H9 (cell line): Measurements from ENCODE around the gene DYRK4. TPM values are rescaled to one million over a fixed set of nuclear protein-coding genes. Genes with fewer than 3 reads are reported as not detected.

Source experiments
- DNase-seq: peaks from one replicate; pipeline ENCODE4 v3.0.0-alpha.2; 2017
- H2AFZ ChIP-seq: one replicate; pipeline ENCODE4 v1.6.1; 2013; ENCODE audit warnings: mild to moderate bottlenecking, low read length, control low read depth, moderate library complexity
- H2AK5ac ChIP-seq: 2 replicates; pipeline ENCODE4 v1.6.1; 2013; ENCODE audit warnings: low read length, control low read depth, mixed read lengths; ENCODE audit not compliant: insufficient read length
- H2BK120ac ChIP-seq: one replicate; pipeline ENCODE4 v1.6.1; 2013; ENCODE audit warnings: low read depth, mild to moderate bottlenecking, low read length, control low read depth, inconsistent platforms; ENCODE audit not compliant: poor library complexity, severe bottlenecking
- H2BK12ac ChIP-seq: 2 replicates; pipeline ENCODE4 v1.6.1; 2013; ENCODE audit warnings: low read length, control low read depth, mixed read lengths, low read depth; ENCODE audit not compliant: insufficient read length
- H2BK15ac ChIP-seq: 2 replicates; pipeline ENCODE4 v1.6.1; 2013; ENCODE audit warnings: low read depth, low read length, control low read depth
- H2BK20ac ChIP-seq: one replicate; pipeline ENCODE4 v1.6.1; 2013; ENCODE audit warnings: low read depth, mild to moderate bottlenecking, low read length, control low read depth, inconsistent platforms; ENCODE audit not compliant: poor library complexity, severe bottlenecking
- H2BK5ac ChIP-seq: 2 replicates; pipeline ENCODE4 v1.6.1; 2013; ENCODE audit warnings: low read length, control low read depth, mixed read lengths; ENCODE audit not compliant: insufficient read length
- H3K14ac ChIP-seq: 2 replicates; pipeline ENCODE4 v1.6.1; 2013; ENCODE audit warnings: low read length, control low read depth; ENCODE audit not compliant: insufficient read depth
- H3K18ac ChIP-seq: 2 replicates; pipeline ENCODE4 v1.6.1; 2013; ENCODE audit warnings: low read depth, mild to moderate bottlenecking, mixed read lengths, low read length, control low read depth; ENCODE audit not compliant: insufficient read length
- H3K23ac ChIP-seq: 2 replicates; pipeline ENCODE4 v1.6.1; 2013; ENCODE audit warnings: low read length, control low read depth, mixed read lengths, low read depth; ENCODE audit not compliant: insufficient read length
- H3K23me2 ChIP-seq: 2 replicates; pipeline ENCODE4 v1.6.1; 2013; ENCODE audit warnings: low read depth, mild to moderate bottlenecking, mixed read lengths, low read length, control low read depth; ENCODE audit not compliant: insufficient read length, poor library complexity, severe bottlenecking
- H3K27ac ChIP-seq: 2 replicates; pipeline ENCODE4 v1.5.1; 2013; ENCODE audit warnings: low read length, control low read depth, mixed read lengths, low read depth; ENCODE audit not compliant: insufficient read length
- H3K27me3 ChIP-seq: 2 replicates; pipeline ENCODE4 v1.6.1; 2013; ENCODE audit warnings: low read length, control low read depth, inconsistent platforms; ENCODE audit not compliant: insufficient read depth
- H3K4ac ChIP-seq: 2 replicates; pipeline ENCODE4 v1.6.1; 2013; ENCODE audit warnings: low read depth, mild to moderate bottlenecking, control low read depth, inconsistent platforms, low read length, moderate library complexity
- H3K4me1 ChIP-seq: 2 replicates; pipeline ENCODE4 v1.6.1; 2013; ENCODE audit warnings: low read length, control low read depth, inconsistent platforms; ENCODE audit not compliant: insufficient read depth
- H3K4me2 ChIP-seq: 2 replicates; pipeline ENCODE4 v1.6.1; 2013; ENCODE audit warnings: low read length, control low read depth, mixed read lengths; ENCODE audit not compliant: insufficient read length, insufficient read depth
- H3K56ac ChIP-seq: 2 replicates; pipeline ENCODE4 v1.6.1; 2013; ENCODE audit warnings: low read depth, mild to moderate bottlenecking, mixed read lengths, low read length, control low read depth; ENCODE audit not compliant: insufficient read length
- H3K79me1 ChIP-seq: 2 replicates; pipeline ENCODE4 v1.6.1; 2013; ENCODE audit warnings: low read depth, mild to moderate bottlenecking, moderate library complexity, low read length, control low read depth, inconsistent platforms; ENCODE audit not compliant: insufficient read depth, poor library complexity, severe bottlenecking
- H3K79me2 ChIP-seq: 2 replicates; pipeline ENCODE4 v1.6.1; 2013; ENCODE audit warnings: low read length, control low read depth, inconsistent platforms; ENCODE audit not compliant: insufficient read depth
- H3K9ac ChIP-seq: 2 replicates; pipeline ENCODE4 v1.6.1; 2013; ENCODE audit warnings: low read length, control low read depth, mixed read lengths; ENCODE audit not compliant: insufficient read length; ENCODE audit errors: extremely low read depth
- H3K9me3 ChIP-seq: one replicate; pipeline ENCODE4 v1.6.1; 2013; ENCODE audit warnings: low read depth, low read length, inconsistent platforms; ENCODE audit not compliant: control insufficient read depth
- H3T11ph ChIP-seq: one replicate; pipeline ENCODE4 v1.6.1; 2013; ENCODE audit warnings: mild to moderate bottlenecking, low read length, control low read depth, inconsistent platforms
- H4K20me1 ChIP-seq: one replicate; pipeline ENCODE4 v1.6.1; 2013; ENCODE audit not compliant: control insufficient read depth, insufficient read length, insufficient read depth
- H4K5ac ChIP-seq: 2 replicates; pipeline ENCODE4 v1.6.1; 2013; ENCODE audit warnings: low read depth, mild to moderate bottlenecking, mixed read lengths, low read length, control low read depth; ENCODE audit not compliant: insufficient read length
- H4K8ac ChIP-seq: replicated peaks from 2 replicates; pipeline ENCODE4 v1.6.1; 2013; ENCODE audit warnings: low read length, control low read depth, mixed read lengths, low read depth; ENCODE audit not compliant: insufficient read length
- H4K91ac ChIP-seq: 2 replicates; pipeline ENCODE4 v1.6.1; 2013; ENCODE audit warnings: low read depth, mild to moderate bottlenecking, moderate library complexity, mixed read lengths, low read length, control low read depth; ENCODE audit not compliant: insufficient read length
- H3K27ac Mint-ChIP-seq, 3 experiments: 2 replicates in 2 of 3; 3 replicates in 1 of 3; pipeline ENCODE4 v1.8.0; 2020 to 2021; ENCODE audit warnings: mixed read lengths in 3 of 3, mild to moderate bottlenecking in 1 of 3, moderate library complexity in 1 of 3
- H3K27me3 Mint-ChIP-seq: 2 replicates; pipeline ENCODE4 v1.8.0; 2021; ENCODE audit warnings: low read depth, mild to moderate bottlenecking, moderate library complexity, mixed read lengths
- H3K36me3 Mint-ChIP-seq, 3 experiments: 2 replicates in 2 of 3; 3 replicates in 1 of 3; pipeline ENCODE4 v1.8.0; 2020 to 2021; ENCODE audit warnings: low read depth in 3 of 3, mixed read lengths in 3 of 3; ENCODE audit not compliant: insufficient read depth in 1 of 3
- H3K4me1 Mint-ChIP-seq, 2 experiments: 2 replicates each; pipeline ENCODE4 v1.8.0; 2020; ENCODE audit warnings: mixed read lengths in 2 of 2
- H3K4me3 Mint-ChIP-seq, 2 experiments: 2 replicates in 1 of 2; 3 replicates in 1 of 2; pipeline ENCODE4 v1.8.0; 2020 to 2021; ENCODE audit warnings: mild to moderate bottlenecking in 2 of 2, mixed read lengths in 2 of 2, moderate library complexity in 1 of 2
- H3K9me3 Mint-ChIP-seq, 2 experiments: 2 replicates in 1 of 2; 3 replicates in 1 of 2; pipeline ENCODE4 v1.8.0; 2020; ENCODE audit warnings: mild to moderate bottlenecking in 2 of 2, mixed read lengths in 2 of 2, moderate library complexity in 1 of 2
- WGBS: extraction: QIAGEN DNeasy Blood & Tissue Kit; methylation state at CpG from one replicate; pipeline ENCODE4 v1.1.7; 2013; ENCODE audit warnings: missing lambda C conversion rate, low lambda C conversion rate, mixed read lengths; ENCODE audit not compliant: insufficient read length; ENCODE audit errors: extremely low coverage; 5-methylcytosine and 5-hydroxymethylcytosine counted together
- total RNA-seq: library from RNA; stranded (reverse); gene quantifications from 2 replicates; pipeline ENCODE4 v1.2.1, GENCODE V29; 2021
- TF ChIP-seq, protein P1 (sequence below): fragments of 200-600 bp; sonication (generic); conservative IDR thresholded peaks from 3 replicates; pipeline ENCODE4 v1.8.0; 2021; ENCODE audit warnings: antibody characterized with exemption, mild to moderate bottlenecking

Gene DYRK4
- total RNA-seq, 1 experiment from 2014 or later: 15.5 TPM

DNA sequence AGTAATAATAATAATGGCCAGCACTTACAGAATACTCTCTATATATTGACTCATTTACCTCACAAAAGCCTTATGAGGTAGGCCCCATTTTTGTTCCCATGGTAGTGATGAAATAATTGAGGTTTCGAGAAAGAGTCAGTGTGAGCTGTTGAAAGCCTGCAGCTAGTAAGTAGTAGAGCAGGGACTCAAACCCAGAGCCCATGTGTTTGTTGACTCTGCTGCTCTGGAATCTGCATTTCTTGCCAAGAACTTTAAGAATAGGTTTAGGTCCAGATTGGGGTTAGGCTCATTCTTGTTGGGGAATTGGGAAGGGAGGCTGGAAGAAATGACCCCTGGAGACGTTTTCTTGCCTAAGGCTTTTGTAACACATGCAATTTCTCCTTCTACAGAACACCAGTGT lies 27.9 kb downstream of the DYRK4 start:
- no peaks in the 10 kb centered on the region; a peak in 1 of 5 replicates for H3K9me3 Mint-ChIP-seq
- H3K23me2 ChIP-seq: no peaks in the 10 kb centered on the region
- no peak overlapping the region for H3K27ac ChIP-seq
- H2AFZ ChIP-seq: no peak overlapping the region
- H3K4ac ChIP-seq: no peak overlapping the region
- H3K27me3 Mint-ChIP-seq: peaks cover 4% of the 10 kb centered on the region
- H4K5ac ChIP-seq: no peak overlapping the region
- H3K9ac ChIP-seq: no peak overlapping the region
- no peak for DNase-seq
- no peak overlapping the region for H2BK12ac ChIP-seq
- H3K9me3 ChIP-seq: no peaks in the 10 kb centered on the region
- H2AK5ac ChIP-seq: no peak overlapping the region
- no peak overlapping the region for H3K4me3 Mint-ChIP-seq
- no peak overlapping the region for H2BK120ac ChIP-seq
- H3K79me2 ChIP-seq: no peaks in the 10 kb centered on the region
- H3T11ph ChIP-seq: no peak overlapping the region
- H2BK15ac ChIP-seq: no peak overlapping the region
- H3K18ac ChIP-seq: no peak overlapping the region
- no peaks in the 10 kb centered on the region for H4K20me1 ChIP-seq
- H3K56ac ChIP-seq: no peak overlapping the region
- TF ChIP-seq, protein P1, sequence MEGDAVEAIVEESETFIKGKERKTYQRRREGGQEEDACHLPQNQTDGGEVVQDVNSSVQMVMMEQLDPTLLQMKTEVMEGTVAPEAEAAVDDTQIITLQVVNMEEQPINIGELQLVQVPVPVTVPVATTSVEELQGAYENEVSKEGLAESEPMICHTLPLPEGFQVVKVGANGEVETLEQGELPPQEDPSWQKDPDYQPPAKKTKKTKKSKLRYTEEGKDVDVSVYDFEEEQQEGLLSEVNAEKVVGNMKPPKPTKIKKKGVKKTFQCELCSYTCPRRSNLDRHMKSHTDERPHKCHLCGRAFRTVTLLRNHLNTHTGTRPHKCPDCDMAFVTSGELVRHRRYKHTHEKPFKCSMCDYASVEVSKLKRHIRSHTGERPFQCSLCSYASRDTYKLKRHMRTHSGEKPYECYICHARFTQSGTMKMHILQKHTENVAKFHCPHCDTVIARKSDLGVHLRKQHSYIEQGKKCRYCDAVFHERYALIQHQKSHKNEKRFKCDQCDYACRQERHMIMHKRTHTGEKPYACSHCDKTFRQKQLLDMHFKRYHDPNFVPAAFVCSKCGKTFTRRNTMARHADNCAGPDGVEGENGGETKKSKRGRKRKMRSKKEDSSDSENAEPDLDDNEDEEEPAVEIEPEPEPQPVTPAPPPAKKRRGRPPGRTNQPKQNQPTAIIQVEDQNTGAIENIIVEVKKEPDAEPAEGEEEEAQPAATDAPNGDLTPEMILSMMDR: no peak
- H3K14ac ChIP-seq: no peak overlapping the region
- no peaks in the 10 kb centered on the region for H3K36me3 Mint-ChIP-seq
- peaks cover 10 to 12% of the 10 kb centered on the region in 2 experiments for H3K4me1 Mint-ChIP-seq
- H3K27me3 ChIP-seq: no peaks in the 10 kb centered on the region
- WGBS: no CpG with 5 or more reads among the region's 2 CpGs
- H3K4me1 ChIP-seq: no peaks in the 10 kb centered on the region
- H2BK20ac ChIP-seq: no peak overlapping the region
- no peak overlapping the region for H4K8ac ChIP-seq
- no peak overlapping the region for H3K27ac Mint-ChIP-seq
- no peak overlapping the region for H3K23ac ChIP-seq
- H3K4me2 ChIP-seq: no peak overlapping the region
- no peaks in the 10 kb centered on the region for H3K79me1 ChIP-seq
- H2BK5ac ChIP-seq: no peak overlapping the region
- H4K91ac ChIP-seq: no peak overlapping the region
